GM12801 (cell line): ENCODE measurements around the gene ADAMTS8.

ENCODE experiments used
- TF ChIP-seq, protein P1 (sequence below): IDR thresholded peaks from one replicate; pipeline ENCODE4 v1.5.1; 2011; ENCODE audit warnings: control low read depth; ENCODE audit not compliant: insufficient read length; ENCODE audit errors: extremely low read depth

ADAMTS8 gene

GRCh38 chr11:130442737-130443136 is 14.3 kb upstream of the ADAMTS8 start:
- TF ChIP-seq, protein P1, sequence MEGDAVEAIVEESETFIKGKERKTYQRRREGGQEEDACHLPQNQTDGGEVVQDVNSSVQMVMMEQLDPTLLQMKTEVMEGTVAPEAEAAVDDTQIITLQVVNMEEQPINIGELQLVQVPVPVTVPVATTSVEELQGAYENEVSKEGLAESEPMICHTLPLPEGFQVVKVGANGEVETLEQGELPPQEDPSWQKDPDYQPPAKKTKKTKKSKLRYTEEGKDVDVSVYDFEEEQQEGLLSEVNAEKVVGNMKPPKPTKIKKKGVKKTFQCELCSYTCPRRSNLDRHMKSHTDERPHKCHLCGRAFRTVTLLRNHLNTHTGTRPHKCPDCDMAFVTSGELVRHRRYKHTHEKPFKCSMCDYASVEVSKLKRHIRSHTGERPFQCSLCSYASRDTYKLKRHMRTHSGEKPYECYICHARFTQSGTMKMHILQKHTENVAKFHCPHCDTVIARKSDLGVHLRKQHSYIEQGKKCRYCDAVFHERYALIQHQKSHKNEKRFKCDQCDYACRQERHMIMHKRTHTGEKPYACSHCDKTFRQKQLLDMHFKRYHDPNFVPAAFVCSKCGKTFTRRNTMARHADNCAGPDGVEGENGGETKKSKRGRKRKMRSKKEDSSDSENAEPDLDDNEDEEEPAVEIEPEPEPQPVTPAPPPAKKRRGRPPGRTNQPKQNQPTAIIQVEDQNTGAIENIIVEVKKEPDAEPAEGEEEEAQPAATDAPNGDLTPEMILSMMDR = no peak

DNA sequence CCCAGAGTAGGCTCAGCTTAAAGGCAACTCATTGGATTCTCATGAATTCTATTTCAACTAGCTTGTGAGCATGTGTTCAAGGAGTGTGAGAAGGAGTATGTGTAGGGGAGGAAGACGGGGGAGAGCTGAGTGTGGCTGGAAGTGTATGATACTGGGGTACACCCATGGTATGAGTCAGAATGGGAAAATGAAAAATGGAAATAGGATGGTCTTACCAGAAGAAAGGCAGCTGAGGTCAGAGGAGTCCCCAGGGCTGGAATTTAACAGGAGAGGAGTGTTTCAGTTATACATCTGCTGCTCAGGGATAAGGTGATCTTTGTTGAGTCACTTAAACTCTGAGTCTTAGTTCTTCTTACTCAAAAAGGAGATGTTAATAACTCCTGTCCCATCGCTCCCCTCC is 13.3 kb upstream of the ADAMTS8 start:
- TF ChIP-seq, protein P1 = no peak

- TF ChIP-seq, protein P1 = no peak
Measured at GRCh38 chr11:130439876-130440275, 11.5 kb upstream of the ADAMTS8 start.

DNA sequence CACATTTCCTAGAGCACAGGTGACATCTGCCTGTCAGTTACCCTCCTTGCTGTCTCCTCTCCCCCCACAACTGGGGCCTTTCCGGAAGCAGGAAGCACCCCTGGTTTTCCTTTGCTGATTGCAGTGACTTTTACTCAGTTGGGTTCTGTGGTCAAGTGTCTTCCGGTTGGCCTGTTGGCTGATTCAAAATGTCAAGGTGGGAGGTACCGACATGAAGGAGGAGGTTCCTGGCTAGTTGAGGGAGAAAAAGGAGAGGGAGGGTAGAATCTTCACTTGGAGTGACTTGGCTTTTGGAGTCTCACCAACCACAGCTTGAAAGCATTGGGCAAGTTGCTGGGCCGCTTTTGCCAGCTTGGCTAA is 10.7 kb upstream of the ADAMTS8 start:
- TF ChIP-seq, protein P1 = no peak

- TF ChIP-seq, protein P1 = no peak
Measured at GRCh38 chr11:130437848-130438247, 9.4 kb upstream of the ADAMTS8 start.

DNA sequence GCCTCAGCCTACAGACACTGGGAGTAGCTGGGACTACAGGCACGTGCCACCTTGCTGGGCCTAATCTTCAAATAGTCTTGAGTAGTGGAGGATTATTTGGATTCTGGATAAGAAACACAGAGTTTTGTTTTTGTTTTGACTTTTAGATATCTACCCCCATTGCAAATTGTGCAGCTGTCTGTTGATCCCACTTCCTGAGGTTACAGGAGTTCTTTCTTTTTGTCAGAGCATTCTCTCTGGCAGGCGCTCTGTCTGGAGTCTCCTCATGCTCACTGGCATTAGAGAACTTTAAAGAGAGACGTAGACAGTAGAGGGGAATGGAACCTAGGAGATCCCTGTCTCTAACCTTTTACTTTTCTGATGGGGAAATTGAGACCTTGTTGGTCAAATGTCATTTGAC is 7.8 kb upstream of the ADAMTS8 start:
- TF ChIP-seq, protein P1 = no peak

GRCh38 chr11:130435671-130436070 is 7.3 kb upstream of the ADAMTS8 start:
- TF ChIP-seq, protein P1 = no peak

DNA sequence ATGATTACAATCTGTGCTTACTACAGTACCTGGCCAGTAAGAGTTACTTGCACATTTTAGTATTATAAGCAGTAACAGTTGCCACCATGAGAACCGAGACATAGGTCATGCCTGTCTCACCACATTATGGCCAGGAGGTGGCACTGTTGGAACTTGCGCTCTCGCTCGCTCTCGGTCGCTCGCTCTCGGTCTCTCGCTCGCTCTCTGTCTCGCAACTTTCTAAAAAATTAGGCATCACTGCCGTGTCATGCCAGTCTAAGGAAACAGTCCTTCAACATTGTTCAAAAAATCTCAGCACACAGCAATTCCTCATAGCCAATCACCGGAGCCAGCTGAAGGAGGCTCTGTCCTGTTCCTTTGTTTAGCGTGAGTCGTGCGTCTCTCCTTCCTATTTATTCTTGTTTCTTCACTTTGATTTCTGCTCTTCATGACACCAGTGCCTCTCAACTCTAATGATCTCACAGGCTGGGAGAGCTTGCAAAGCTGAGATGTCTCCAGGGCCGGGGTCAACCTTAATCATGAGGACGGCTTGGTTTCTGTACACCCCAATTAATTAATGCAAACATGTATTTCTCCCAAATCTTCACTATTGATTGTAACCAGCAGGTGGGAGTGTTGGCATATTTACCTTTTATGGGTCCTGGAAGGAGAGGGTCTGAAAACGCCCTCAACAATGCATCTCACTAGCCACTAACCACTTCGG is 6.3 kb upstream of the ADAMTS8 start:
- TF ChIP-seq, protein P1 = no peak
